ENCODE results near the gene ZKSCAN5.
"Not testable (repeated sequence)": the region's sequence is repeated elsewhere in the genome, so short reads cannot be mapped to it uniquely, and the experiment has no call there.

The ZKSCAN5 gene

DNA sequence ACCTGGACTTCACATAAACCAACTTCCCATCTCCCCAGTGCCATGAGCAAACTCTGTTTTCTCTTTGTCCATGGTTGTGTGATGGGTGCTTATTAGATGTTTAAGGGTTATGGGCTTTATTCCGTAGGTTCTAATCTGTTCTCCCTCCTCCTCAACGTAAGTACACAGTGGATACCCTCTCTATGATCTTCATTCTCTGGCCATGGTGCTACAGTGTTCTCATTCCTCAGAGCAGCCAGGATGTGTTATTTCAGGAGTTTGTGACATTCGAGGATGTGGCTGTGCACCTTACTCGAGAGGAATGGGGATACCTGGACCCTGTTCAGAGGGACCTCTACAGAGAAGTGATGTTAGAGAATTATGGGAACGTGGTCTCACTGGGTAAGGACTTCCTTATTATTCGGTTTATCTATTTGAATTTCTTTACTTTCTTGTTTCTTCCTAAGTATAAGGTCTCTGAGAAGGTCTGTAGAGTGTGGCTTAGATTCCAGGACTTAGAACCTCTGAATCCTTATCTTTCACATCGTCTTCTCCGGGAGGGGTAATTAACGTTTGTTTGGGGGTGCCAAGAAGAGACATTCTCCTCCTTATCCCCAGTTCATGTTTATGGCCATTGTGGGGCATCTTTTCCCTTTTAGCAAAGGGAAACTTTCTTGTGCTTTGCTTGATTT is 57.8 kb downstream of the ZKSCAN5 start:
- Histone ChIP-seq H3K36me3 (ENCODE audit: insufficient read depth, low read length) (peaks cover 57% of the 10 kb centered on the region), H3K27me3 (ENCODE audit: insufficient read depth, low read length) (no peaks in the 10 kb centered on the region), H3K4me1 (ENCODE audit: insufficient read depth, low read length) (peaks cover 10% of the 10 kb centered on the region), H2AFZ (ENCODE audit: low read depth, low read length) (no peak overlapping the region), H3K4me3 (ENCODE audit: low read length) (no peak overlapping the region), H3K9me3 (ENCODE audit: low read length) (no peaks in the 10 kb centered on the region)

DNA sequence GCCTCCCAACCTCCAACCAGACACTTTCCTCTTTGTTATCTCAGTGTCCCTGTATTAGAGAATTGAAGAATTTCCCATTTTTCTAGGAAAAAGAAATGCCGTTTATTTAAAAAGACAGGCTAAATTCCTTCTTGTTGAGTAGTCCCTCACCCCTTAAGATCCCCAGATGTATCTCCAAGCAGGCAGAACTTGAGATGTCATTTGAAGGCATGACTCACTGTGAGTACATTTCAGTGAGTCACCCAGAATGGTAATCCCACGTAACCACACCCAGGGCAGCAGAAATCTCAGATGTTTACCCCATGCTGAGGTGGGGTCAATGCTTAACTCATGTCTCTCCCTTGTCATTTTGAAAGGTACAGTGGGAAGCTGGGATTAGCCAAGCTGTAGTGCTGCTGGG is 58.4 kb downstream of the ZKSCAN5 start:
- H3K4me3 ChIP-seq (ENCODE audit: low read length), result no peak overlapping the region
- no peak overlapping the region for H2AFZ ChIP-seq (ENCODE audit: low read depth, low read length)
- H3K9me3 ChIP-seq (ENCODE audit: low read length), result no peaks in the 10 kb centered on the region
- H3K4me1 ChIP-seq (ENCODE audit: insufficient read depth, low read length), result peaks cover 7% of the 10 kb centered on the region
- peaks cover 59% of the 10 kb centered on the region for H3K36me3 ChIP-seq (ENCODE audit: insufficient read depth, low read length)
- no peaks in the 10 kb centered on the region for H3K27me3 ChIP-seq (ENCODE audit: insufficient read depth, low read length)

GRCh38 chr7:99563650-99564049 is 59.2 kb downstream of the ZKSCAN5 start:
- no peak overlapping the region for H2AFZ ChIP-seq (ENCODE audit: low read depth, low read length)
- H3K36me3 ChIP-seq (ENCODE audit: insufficient read depth, low read length), result peaks cover 62% of the 10 kb centered on the region
- H3K4me3 ChIP-seq (ENCODE audit: low read length), result no peak overlapping the region
- peaks cover 7% of the 10 kb centered on the region for H3K4me1 ChIP-seq (ENCODE audit: insufficient read depth, low read length)
- H3K9me3 ChIP-seq (ENCODE audit: low read length), result peaks cover 1% of the 10 kb centered on the region
- H3K27me3 ChIP-seq (ENCODE audit: insufficient read depth, low read length), result no peaks in the 10 kb centered on the region

GRCh38 chr7:99568770-99569169 is 64.3 kb downstream of the ZKSCAN5 start:
- H3K27me3 ChIP-seq (ENCODE audit: insufficient read depth, low read length); H3K4me3 ChIP-seq (ENCODE audit: low read length); H3K9me3 ChIP-seq (ENCODE audit: low read length); H2AFZ ChIP-seq (ENCODE audit: low read depth, low read length); H3K4me1 ChIP-seq (ENCODE audit: insufficient read depth, low read length): not testable (repeated sequence)
- H3K36me3 ChIP-seq (ENCODE audit: insufficient read depth, low read length), result peaks cover 72% of the 10 kb centered on the region

GRCh38 chr7:99571768-99572167 is 67.3 kb downstream of the ZKSCAN5 start:
- Histone ChIP-seq H3K4me3 (ENCODE audit: low read length) (no peak overlapping the region), H3K36me3 (ENCODE audit: insufficient read depth, low read length) (peaks cover 60% of the 10 kb centered on the region)

GRCh38 chr7:99573257-99573656 is 68.8 kb downstream of the ZKSCAN5 start:
- Histone ChIP-seq H3K4me3 (ENCODE audit: low read length) (no peak overlapping the region), H3K27me3 (ENCODE audit: insufficient read depth, low read length) (no peaks in the 10 kb centered on the region), H3K4me1 (ENCODE audit: insufficient read depth, low read length) (no peaks in the 10 kb centered on the region), H3K9me3 (ENCODE audit: low read length) (peaks cover 2% of the 10 kb centered on the region), H2AFZ (ENCODE audit: low read depth, low read length) (no peak overlapping the region), H3K36me3 (ENCODE audit: insufficient read depth, low read length) (peaks cover 57% of the 10 kb centered on the region)

More at GRCh38 chr7:99571768-99572167, 67.3 kb downstream of the ZKSCAN5 start:
- Histone ChIP-seq H3K4me1 (ENCODE audit: insufficient read depth, low read length) (no peaks in the 10 kb centered on the region), H3K9me3 (ENCODE audit: low read length) (peaks cover 2% of the 10 kb centered on the region), H3K27me3 (ENCODE audit: insufficient read depth, low read length) (no peaks in the 10 kb centered on the region), H2AFZ (ENCODE audit: low read depth, low read length) (no peak overlapping the region)

- Histone ChIP-seq H3K4me1 (ENCODE audit: insufficient read depth, low read length) (no peaks in the 10 kb centered on the region), H3K36me3 (ENCODE audit: insufficient read depth, low read length) (peaks cover 31% of the 10 kb centered on the region), H3K4me3 (ENCODE audit: low read length) (no peak overlapping the region), H3K27me3 (ENCODE audit: insufficient read depth, low read length) (no peaks in the 10 kb centered on the region), H2AFZ (ENCODE audit: low read depth, low read length) (no peak overlapping the region), H3K9me3 (ENCODE audit: low read length) (no peaks in the 10 kb centered on the region)
Observed at GRCh38 chr7:99576251-99576650, 71.8 kb downstream of the ZKSCAN5 start.

DNA sequence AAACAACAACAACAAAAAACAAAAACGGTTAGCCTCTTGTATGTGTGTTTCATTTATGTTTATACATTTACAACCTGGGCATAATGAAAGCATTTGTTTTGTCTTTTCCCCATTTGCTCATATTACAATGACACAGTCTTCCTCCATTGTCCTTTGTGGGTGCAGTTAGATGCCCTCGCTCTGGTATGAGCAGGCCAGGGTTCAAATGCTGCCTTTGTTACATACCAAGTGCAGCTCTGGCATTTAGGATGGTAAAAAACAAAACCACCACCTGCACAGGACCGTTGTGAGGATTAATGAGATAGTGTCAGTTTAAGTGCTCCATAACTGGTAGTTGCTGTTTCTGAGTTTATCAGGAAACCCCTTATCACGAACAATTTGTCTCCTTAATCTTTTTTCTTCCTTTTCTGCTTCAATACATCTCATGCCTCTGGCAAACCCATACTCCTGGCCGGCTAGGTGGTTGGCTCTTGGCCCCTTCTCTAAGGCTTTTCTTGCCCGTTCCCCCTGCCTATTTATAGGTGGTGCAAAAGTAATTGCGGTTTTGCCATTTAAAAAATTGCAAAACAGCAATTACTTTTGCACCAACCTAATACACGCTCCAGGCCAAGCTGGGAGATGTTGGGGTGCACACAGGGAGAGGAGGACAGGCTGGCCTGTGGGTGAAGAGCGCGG is 75.0 kb downstream of the ZKSCAN5 start:
- H3K4me3 ChIP-seq (ENCODE audit: low read length), result no peak overlapping the region
- no peaks in the 10 kb centered on the region for H3K4me1 ChIP-seq (ENCODE audit: insufficient read depth, low read length)
- H3K9me3 ChIP-seq (ENCODE audit: low read length), result no peaks in the 10 kb centered on the region
- H2AFZ ChIP-seq (ENCODE audit: low read depth, low read length), result no peak overlapping the region
- no peaks in the 10 kb centered on the region for H3K27me3 ChIP-seq (ENCODE audit: insufficient read depth, low read length)
- peaks cover 5% of the 10 kb centered on the region for H3K36me3 ChIP-seq (ENCODE audit: insufficient read depth, low read length)

DNA sequence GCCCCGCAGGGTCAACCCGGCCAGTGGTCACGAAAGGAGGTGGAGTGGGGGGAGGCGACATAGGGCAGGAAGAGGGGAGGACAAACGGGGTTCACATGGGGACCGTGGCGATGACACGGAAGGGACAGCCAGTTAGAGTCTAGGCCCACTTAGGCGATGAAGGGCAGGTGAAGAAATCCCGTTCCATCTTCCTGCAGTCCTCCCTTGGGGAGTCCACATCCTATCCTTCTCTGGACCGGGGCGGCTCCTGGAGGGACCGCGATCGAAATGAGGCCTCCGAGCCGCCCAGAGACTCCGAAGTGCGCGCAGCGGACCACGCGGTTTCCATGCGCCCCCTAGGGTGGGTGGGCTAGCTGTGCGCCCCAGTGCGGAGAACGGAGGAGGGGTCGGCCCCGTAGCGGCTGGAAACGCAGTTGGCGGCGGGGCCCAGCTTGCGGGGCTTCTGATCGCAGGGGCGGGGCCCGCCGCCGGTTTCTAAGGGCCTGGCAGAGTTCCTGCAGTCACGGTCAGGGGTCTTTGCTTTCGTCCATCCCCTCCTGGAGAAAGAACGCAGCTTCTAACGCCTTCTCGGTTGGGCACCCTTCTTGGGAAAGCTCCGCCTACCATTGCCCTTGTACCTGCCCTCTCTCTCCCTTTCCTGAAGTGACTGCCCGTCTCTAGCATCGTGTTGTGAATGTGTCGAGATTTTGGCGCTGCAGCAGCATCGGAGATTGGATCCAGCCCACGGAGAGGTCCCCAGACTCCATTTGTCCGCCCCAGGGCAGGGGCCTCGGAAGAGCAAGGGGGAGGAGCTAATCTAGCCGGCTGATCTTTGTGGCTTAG is 75.7 kb downstream of the ZKSCAN5 start:
- Histone ChIP-seq H3K4me1 (ENCODE audit: insufficient read depth, low read length) (no peaks in the 10 kb centered on the region), H3K4me3 (ENCODE audit: low read length) (peak overlapping the region; percentile 41), H2AFZ (ENCODE audit: low read depth, low read length) (peak overlapping the region; percentile 23), H3K9me3 (ENCODE audit: low read length) (no peaks in the 10 kb centered on the region), H3K36me3 (ENCODE audit: insufficient read depth, low read length) (no peaks in the 10 kb centered on the region), H3K27me3 (ENCODE audit: insufficient read depth, low read length) (no peaks in the 10 kb centered on the region)

DNA sequence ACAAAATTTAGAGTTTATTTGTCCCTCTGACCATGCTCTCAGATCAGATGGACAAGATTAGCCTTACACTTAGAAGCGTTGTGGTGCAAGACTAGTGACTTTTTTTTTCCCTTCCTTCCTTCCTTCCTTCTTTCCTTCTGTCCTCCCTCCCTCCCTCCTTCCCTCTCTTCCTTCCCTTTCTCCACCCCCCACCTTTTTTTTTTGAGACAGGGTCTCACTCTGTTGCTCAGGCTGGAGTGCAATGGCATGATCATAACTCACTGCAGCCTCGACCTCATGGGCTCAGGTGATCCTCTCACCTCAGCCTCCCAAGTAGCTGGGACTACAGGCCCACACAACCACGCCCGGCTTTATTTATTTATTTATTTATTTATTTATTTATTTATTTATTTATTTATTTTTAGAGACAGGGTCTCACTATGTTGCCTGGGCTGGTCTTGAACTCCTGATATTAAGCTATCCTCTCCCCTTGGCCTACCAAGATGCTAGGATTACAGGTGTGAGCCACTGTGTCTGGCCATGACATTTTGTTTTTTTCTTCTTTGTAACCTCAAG is 76.4 kb downstream of the ZKSCAN5 start:
- Histone ChIP-seq H3K4me3 (ENCODE audit: low read length) (peak overlapping the region; percentile 41), H2AFZ (ENCODE audit: low read depth, low read length) (peak overlapping the region; percentile 23)
- H3K4me1 ChIP-seq (ENCODE audit: insufficient read depth, low read length); H3K27me3 ChIP-seq (ENCODE audit: insufficient read depth, low read length); H3K9me3 ChIP-seq (ENCODE audit: low read length); H3K36me3 ChIP-seq (ENCODE audit: insufficient read depth, low read length): not testable (repeated sequence)
